Endothelial cell of umbilical vein (primary cell): Measurements from ENCODE around the gene AKAP12.

Experiments used
- CTCF ChIP-seq, 2 donors: IDR thresholded peaks; 1 replicate in 1 of 2; 2 replicates in 1 of 2; pipeline ENCODE4 v1.5.1; 2011; ENCODE audit warnings: low read length in 2 of 2, mild to moderate bottlenecking in 2 of 2, moderate library complexity in 2 of 2, control low read depth in 1 of 2, inconsistent platforms in 1 of 2, low read depth in 1 of 2; ENCODE audit not compliant: insufficient read depth in 1 of 2; ENCODE audit errors: extremely low read depth in 1 of 2
- GATA2 ChIP-seq: IDR thresholded peaks from 2 replicates; pipeline ENCODE4 v1.7.0; 2011; ENCODE audit warnings: low read depth, mild to moderate bottlenecking, moderate library complexity, mixed read lengths, low read length; ENCODE audit not compliant: insufficient read length, insufficient read depth

GRCh38 chr6:151313066-151313491 lies 73.3 kb downstream of the AKAP12 start:
- TF ChIP-seq GATA2 = no peak
- TF ChIP-seq CTCF (IDR thresholded peaks at IDR 0.05; ENCODE audit: extremely low read depth in 1 of 2, insufficient read depth in 1 of 2, low read depth in 1 of 2, low read length in 2 of 2) = no peak
